Keratinocyte (primary cell): ENCODE data around the gene ADGRB2. TPM values are rescaled to one million over a fixed set of nuclear protein-coding genes. Genes with fewer than 3 reads are reported as not detected.

ENCODE experiments used
- DNase-seq: peaks from one replicate; pipeline ENCODE4 v3.0.0-alpha.2; 2011; ENCODE audit warnings: low read depth, missing footprints, low spot score
- FAIRE-seq: peaks from 2 replicates; lab custom pipeline; 2011; peaks lifted over from hg19 to GRCh38; lab: Jason Lieb, UNC
- H2AFZ ChIP-seq: 2 replicates; pipeline ENCODE4 v1.6.0; 2012; ENCODE audit warnings: low read length, control low read depth, inconsistent platforms; ENCODE audit not compliant: control insufficient read depth
- H3K27ac ChIP-seq: 2 replicates; pipeline ENCODE4 v1.5.1; 2011; ENCODE audit warnings: low read length; ENCODE audit not compliant: control insufficient read depth, insufficient read depth
- H3K27me3 ChIP-seq: 3 replicates; pipeline ENCODE4 v1.6.0; 2011; ENCODE audit warnings: low read length; ENCODE audit not compliant: control insufficient read depth, insufficient read depth; ENCODE audit errors: extremely low read depth
- H3K36me3 ChIP-seq, 2 experiments: 2 replicates in 1 of 2; 3 replicates in 1 of 2; pipeline ENCODE4 v1.5.1; 2011; ENCODE audit warnings: low read length in 2 of 2, mild to moderate bottlenecking in 1 of 2; ENCODE audit not compliant: control insufficient read depth in 2 of 2, insufficient read depth in 2 of 2; ENCODE audit errors: extremely low read depth in 1 of 2
- H3K4me1 ChIP-seq: 3 replicates; pipeline ENCODE4 v1.5.1; 2011; ENCODE audit warnings: low read length; ENCODE audit not compliant: control insufficient read depth, insufficient read depth; ENCODE audit errors: extremely low read depth
- H3K4me2 ChIP-seq: 3 replicates; pipeline ENCODE4 v1.6.0; 2011; ENCODE audit warnings: low read depth, low read length; ENCODE audit not compliant: control insufficient read depth, insufficient read depth; ENCODE audit errors: extremely low read depth
- H3K4me3 ChIP-seq, 3 experiments: fragments of 200-600 bp in 1 of 3; sonication (generic) in 1 of 3; 2 replicates in 2 of 3; 3 replicates in 1 of 3; pipeline ENCODE4 v1.5.1; 2011 to 2016; ENCODE audit warnings: low read length in 3 of 3, mild to moderate bottlenecking in 3 of 3, control low read depth in 2 of 3, inconsistent platforms in 1 of 3, low read depth in 1 of 3, mixed read lengths in 1 of 3, mixed run types in 1 of 3, moderate library complexity in 1 of 3; ENCODE audit not compliant: control insufficient read depth in 2 of 3, insufficient read depth in 2 of 3; ENCODE audit errors: extremely low read depth in 1 of 3
- H3K79me2 ChIP-seq: 2 replicates; pipeline ENCODE4 v1.6.0; 2012; ENCODE audit warnings: low read length; ENCODE audit not compliant: control insufficient read depth, insufficient read depth
- H3K9ac ChIP-seq: 3 replicates; pipeline ENCODE4 v1.6.0; 2011; ENCODE audit warnings: low read length; ENCODE audit not compliant: control insufficient read depth, insufficient read depth; ENCODE audit errors: extremely low read depth
- H3K9me1 ChIP-seq: 3 replicates; pipeline ENCODE4 v1.6.0; 2011; ENCODE audit warnings: low read length; ENCODE audit not compliant: control insufficient read depth, insufficient read depth; ENCODE audit errors: extremely low read depth
- H3K9me3 ChIP-seq: 2 replicates; pipeline ENCODE4 v1.5.1; 2012; ENCODE audit warnings: low read depth, low read length; ENCODE audit not compliant: control insufficient read depth
- H4K20me1 ChIP-seq: 3 replicates; pipeline ENCODE4 v1.6.0; 2011; ENCODE audit warnings: low read length; ENCODE audit not compliant: control insufficient read depth, insufficient read depth; ENCODE audit errors: extremely low read depth
- EZH2 ChIP-seq: IDR thresholded peaks from one replicate; pipeline ENCODE4 v1.6.1; 2012; ENCODE audit warnings: inconsistent platforms, mild to moderate bottlenecking, low read length, moderate library complexity
- dilution Hi-C: fragments of 300-500 bp; cut with MboI; formaldehyde crosslinking; loops from one replicate; pipeline ENCODE4 v1.7.0; 2020; ENCODE audit warnings: low sequenced_read_pairs; ENCODE audit not compliant: extremely low pct_ligation_motif_present
- polyA plus RNA-seq, 5 experiments: library from polyadenylated mRNA; depleted of rRNA in 3 of 5; stranded (reverse) in 3 of 5; stranded (forward) in 1 of 5; unstranded in 1 of 5; fragments of >200 nt; gene quantifications; 1 replicate in 1 of 5; 2 replicates in 3 of 5; 3 replicates in 1 of 5; pipeline versions ENCODE4 v1.2.1 to v1.2.3, GENCODE V29; 2011 to 2012; ENCODE audit warnings: missing spikeins in 2 of 5, low read depth in 1 of 5, low replicate concordance in 1 of 5
- TF ChIP-seq, protein P1 (sequence below), 3 experiments: IDR thresholded peaks in 1 of 3; conservative IDR thresholded peaks in 1 of 3; optimal IDR thresholded peaks in 1 of 3; 2 replicates in 2 of 3; 3 replicates in 1 of 3; pipeline versions ENCODE3 to v1.5.1; 2011; ENCODE audit warnings: low read length in 3 of 3, mild to moderate bottlenecking in 3 of 3, moderate library complexity in 2 of 3, control low read depth in 1 of 3, inconsistent platforms in 1 of 3; ENCODE audit not compliant: insufficient read depth in 2 of 3; ENCODE audit errors: extremely low read depth in 1 of 3

Gene ADGRB2
- polyA plus RNA-seq, 1 donor (not counting 4 experiments of a cell fraction or from before 2014, with no cell fraction given): 0.68 TPM

DNA sequence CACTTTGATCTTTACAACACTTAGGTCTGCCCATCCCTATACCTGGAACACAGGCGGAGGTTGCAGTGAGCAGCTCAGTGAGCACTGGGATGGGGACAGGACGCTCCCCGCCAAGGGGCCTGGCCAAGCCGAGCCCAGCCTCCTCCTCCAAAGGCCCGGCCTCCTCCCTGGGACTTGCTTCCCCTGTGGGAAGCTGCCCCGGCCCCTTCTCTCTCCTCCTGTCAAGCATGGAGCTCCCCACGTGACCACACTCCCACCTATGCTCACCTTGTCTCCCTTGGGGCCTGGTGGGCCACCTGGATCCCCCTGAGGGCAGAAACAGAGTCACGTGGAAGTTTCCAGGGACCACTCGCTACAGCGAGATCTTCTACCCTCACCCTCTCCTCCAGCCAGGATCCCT, 73.2 kb downstream of the ADGRB2 start:
- no peaks in the 10 kb centered on the region for H3K9me3 ChIP-seq
- H3K27ac ChIP-seq: no peak overlapping the region
- H3K9me1 ChIP-seq: no peaks in the 10 kb centered on the region
- H3K36me3 ChIP-seq: peaks cover 57 to 66% of the 10 kb centered on the region in 2 experiments
- no peaks in the 10 kb centered on the region for H4K20me1 ChIP-seq
- dilution Hi-C loops: no loop called here
- H3K79me2 ChIP-seq: no peaks in the 10 kb centered on the region
- TF ChIP-seq, protein P1, sequence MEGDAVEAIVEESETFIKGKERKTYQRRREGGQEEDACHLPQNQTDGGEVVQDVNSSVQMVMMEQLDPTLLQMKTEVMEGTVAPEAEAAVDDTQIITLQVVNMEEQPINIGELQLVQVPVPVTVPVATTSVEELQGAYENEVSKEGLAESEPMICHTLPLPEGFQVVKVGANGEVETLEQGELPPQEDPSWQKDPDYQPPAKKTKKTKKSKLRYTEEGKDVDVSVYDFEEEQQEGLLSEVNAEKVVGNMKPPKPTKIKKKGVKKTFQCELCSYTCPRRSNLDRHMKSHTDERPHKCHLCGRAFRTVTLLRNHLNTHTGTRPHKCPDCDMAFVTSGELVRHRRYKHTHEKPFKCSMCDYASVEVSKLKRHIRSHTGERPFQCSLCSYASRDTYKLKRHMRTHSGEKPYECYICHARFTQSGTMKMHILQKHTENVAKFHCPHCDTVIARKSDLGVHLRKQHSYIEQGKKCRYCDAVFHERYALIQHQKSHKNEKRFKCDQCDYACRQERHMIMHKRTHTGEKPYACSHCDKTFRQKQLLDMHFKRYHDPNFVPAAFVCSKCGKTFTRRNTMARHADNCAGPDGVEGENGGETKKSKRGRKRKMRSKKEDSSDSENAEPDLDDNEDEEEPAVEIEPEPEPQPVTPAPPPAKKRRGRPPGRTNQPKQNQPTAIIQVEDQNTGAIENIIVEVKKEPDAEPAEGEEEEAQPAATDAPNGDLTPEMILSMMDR (optimal IDR thresholded peaks at IDR 0.05 in 1 of 3, IDR thresholded peaks at IDR 0.05 in 1 of 3, conservative IDR thresholded peaks at IDR 0.05 in 1 of 3; ENCODE audit: extremely low read depth in 1 of 3, insufficient read depth in 2 of 3, low read length in 3 of 3): no peak
- TF ChIP-seq EZH2: no peak
- no peak overlapping the region for H3K4me3 ChIP-seq
- DNase-seq: no peak
- H3K27me3 ChIP-seq: no peaks in the 10 kb centered on the region
- FAIRE-seq: no peak
- H3K4me2 ChIP-seq: no peak overlapping the region
- peaks cover 17% of the 10 kb centered on the region for H3K4me1 ChIP-seq
- H3K9ac ChIP-seq: no peak overlapping the region
- H2AFZ ChIP-seq: no peak overlapping the region

DNA sequence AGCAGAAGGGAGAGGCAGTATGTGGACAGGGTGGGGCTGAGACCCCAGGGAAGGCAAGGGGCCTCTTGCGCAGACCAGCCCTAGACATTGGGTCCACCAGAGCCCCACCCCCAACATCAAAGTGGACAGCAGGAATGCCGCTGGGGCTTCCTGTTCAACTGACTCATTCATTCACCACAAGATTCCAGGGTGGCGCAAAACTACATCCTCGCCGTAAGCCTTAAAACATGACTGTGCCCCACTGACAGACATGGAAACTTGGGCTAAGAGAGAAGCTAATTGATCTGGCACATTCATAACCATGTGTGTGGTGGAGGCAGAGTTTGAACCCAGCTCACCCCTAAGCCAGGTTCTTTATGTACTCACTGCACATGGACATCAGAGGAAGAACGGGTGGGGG, 74.3 kb downstream of the ADGRB2 start:
- FAIRE-seq: peak; percentile 97
- Histone ChIP-seq H3K9me1 (no peaks in the 10 kb centered on the region), H3K4me1 (peaks cover 17% of the 10 kb centered on the region), H3K4me2 (peak overlapping the region; percentile 30), H2AFZ (no peak overlapping the region), H3K36me3 (peaks cover 56 to 64% of the 10 kb centered on the region in 2 experiments), H4K20me1 (no peaks in the 10 kb centered on the region), H3K9ac (no peak overlapping the region), H3K4me3 (no peak overlapping the region), H3K9me3 (no peaks in the 10 kb centered on the region), H3K79me2 (no peaks in the 10 kb centered on the region), H3K27me3 (no peaks in the 10 kb centered on the region), H3K27ac (peak overlapping the region; percentile 35)
- dilution Hi-C loops: no loop called here
- TF ChIP-seq, protein P1 (optimal IDR thresholded peaks at IDR 0.05 in 1 of 3, IDR thresholded peaks at IDR 0.05 in 1 of 3, conservative IDR thresholded peaks at IDR 0.05 in 1 of 3; ENCODE audit: extremely low read depth in 1 of 3, insufficient read depth in 2 of 3, low read length in 3 of 3): no peak
- TF ChIP-seq EZH2: no peak
- no peak for DNase-seq
